ENCODE data around the gene FXYD4. TPM values are rescaled to one million over a fixed set of nuclear protein-coding genes. Genes with fewer than 3 reads are reported as not detected.

The FXYD4 gene
- total RNA-seq, 1 donor from 2014 or later, result not detected

GRCh38 chr10:43398939-43399319, 27.5 kb downstream of the FXYD4 start:
- ATAC-seq (ENCODE audit: low read depth) (no peak), DNase-seq (no peak)
- intact Hi-C loops (cut with micrococcal nuclease), result loop anchor here (5.0 kb wide), 1 partner anchor 107 kb away; no protein-coding TSS in a partner anchor
- ChIA-PET CTCF (no interaction called here), POLR2A (interaction anchor here (7.3 kb wide), 1 partner anchor 10 kb away, joined by 71 read pairs; the partner anchor contains the start of gene HNRNPF)
- Mint-ChIP-seq H3K9me3 (no peaks in the 10 kb centered on the region), H3K27ac (peak overlapping the region; percentile 93), H3K27me3 (no peaks in the 10 kb centered on the region), H3K36me3 (ENCODE audit: low read depth) (peaks cover 62% of the 10 kb centered on the region), H3K4me1 (peaks cover 90% of the 10 kb centered on the region), H3K4me3 (no peak overlapping the region)
- TF ChIP-seq CTCF (IDR thresholded peaks at IDR 0.05), result no peak

GRCh38 chr10:43399320-43400310, 28.2 kb downstream of the FXYD4 start:
- CTCF ChIA-PET, result no interaction called here
- Mint-ChIP-seq H3K27me3 (no peaks in the 10 kb centered on the region), H3K9me3 (no peaks in the 10 kb centered on the region), H3K4me3 (peak overlapping the region; percentile 42), H3K27ac (peak overlapping the region; percentile 41), H3K4me1 (peaks cover 92% of the 10 kb centered on the region), H3K36me3 (ENCODE audit: low read depth) (peaks cover 65% of the 10 kb centered on the region)
- intact Hi-C loops (cut with micrococcal nuclease), result loop anchor here (5.0 kb wide), 1 partner anchor 107 kb away; no protein-coding TSS in a partner anchor
- DNase-seq (no peak), ATAC-seq (ENCODE audit: low read depth) (no peak)
- TF ChIP-seq CTCF (IDR thresholded peaks at IDR 0.05), result no peak
- POLR2A ChIA-PET, result interaction anchor here (1.3 to 7.3 kb wide), 3 partner anchors 9 to 53 kb away, joined by 3 to 71 read pairs (median 4); partner anchors contain the start of genes HNRNPF and ZNF487

GRCh38 chr10:43401627-43402026, 30.2 kb downstream of the FXYD4 start:
- peak overlapping the region; percentile 30 for H3K27ac Mint-ChIP-seq
- peaks cover 93% of the 10 kb centered on the region for H3K4me1 Mint-ChIP-seq
- CTCF ChIA-PET, result no interaction called here
- peaks cover 51% of the 10 kb centered on the region for H3K36me3 Mint-ChIP-seq (ENCODE audit: low read depth)
- no peaks in the 10 kb centered on the region for H3K27me3 Mint-ChIP-seq
- intact Hi-C loops (cut with micrococcal nuclease), result no loop called here
- peak overlapping the region; percentile 17 for H3K4me3 Mint-ChIP-seq
- TF ChIP-seq CTCF (IDR thresholded peaks at IDR 0.05), result no peak
- no peak for DNase-seq
- no peak for ATAC-seq (ENCODE audit: low read depth)
- POLR2A ChIA-PET, result interaction anchor here (0.5 to 1.4 kb wide), 6 partner anchors 13 to 727 kb away, joined by 3 to 11 read pairs (median 3); no protein-coding TSS in a partner anchor
- no peaks in the 10 kb centered on the region for H3K9me3 Mint-ChIP-seq

- CTCF ChIA-PET, result no interaction called here
- intact Hi-C loops (cut with micrococcal nuclease), result no loop called here
Observed at GRCh38 chr10:43402176-43402575, 30.7 kb downstream of the FXYD4 start.

More at GRCh38 chr10:43402176-43402575, 30.7 kb downstream of the FXYD4 start:
- Mint-ChIP-seq H3K4me3 (no peak overlapping the region), H3K36me3 (ENCODE audit: low read depth) (peaks cover 50% of the 10 kb centered on the region), H3K4me1 (peaks cover 92% of the 10 kb centered on the region), H3K27ac (peak overlapping the region; percentile 1), H3K27me3 (no peaks in the 10 kb centered on the region), H3K9me3 (no peaks in the 10 kb centered on the region)
- POLR2A ChIA-PET, result interaction anchor here (0.6 kb wide), 1 partner anchor 50 kb away, joined by 3 read pairs; no protein-coding TSS in a partner anchor
- ATAC-seq (ENCODE audit: low read depth), result no peak
- no peak for DNase-seq
- no peak for TF ChIP-seq CTCF (IDR thresholded peaks at IDR 0.05)
